Chondrocyte (in vitro differentiated cells): ENCODE measurements around the gene PCDHB11. TPM values are rescaled to one million over a fixed set of nuclear protein-coding genes. Genes with fewer than 3 reads are reported as not detected.
"Not testable (repeated sequence)": the region's sequence is repeated elsewhere in the genome, so short reads cannot be mapped to it uniquely, and the experiment has no call there.

ENCODE experiments used
- DNase-seq: peaks from one replicate; pipeline ENCODE4 v3.0.0; 2021; ENCODE audit warnings: mixed read lengths, low spot score
- H3K27ac Mint-ChIP-seq: one replicate; pipeline ENCODE4 v1.8.0; 2021; ENCODE audit warnings: mild to moderate bottlenecking, moderate library complexity, mixed read lengths; ENCODE audit not compliant: unreplicated experiment
- H3K27me3 Mint-ChIP-seq: 2 replicates; pipeline ENCODE4 v1.8.0; 2021; ENCODE audit warnings: low read depth, mixed read lengths
- H3K36me3 Mint-ChIP-seq: 2 replicates; pipeline ENCODE4 v1.8.0; 2021; ENCODE audit warnings: low read depth, mixed read lengths
- H3K4me1 Mint-ChIP-seq: 2 replicates; pipeline ENCODE4 v1.8.0; 2021; ENCODE audit warnings: low read depth, mild to moderate bottlenecking, mixed read lengths
- H3K4me3 Mint-ChIP-seq: one replicate; pipeline ENCODE4 v1.8.0; 2021; ENCODE audit warnings: mild to moderate bottlenecking, moderate library complexity, mixed read lengths; ENCODE audit not compliant: unreplicated experiment
- H3K9me3 Mint-ChIP-seq: 2 replicates; pipeline ENCODE4 v1.8.0; 2021; ENCODE audit warnings: low read depth, mixed read lengths
- CTCF ChIP-seq: fragments of 200-600 bp; sonication (generic); IDR thresholded peaks from 2 replicates; pipeline ENCODE4 v1.5.0; 2021; ENCODE audit warnings: antibody characterized with exemption, mild to moderate bottlenecking, moderate library complexity
- total RNA-seq: library from RNA; stranded (reverse); gene quantifications from 3 replicates; pipeline ENCODE4 v1.2.1, GENCODE V29; 2021

Gene PCDHB11
- total RNA-seq, 1 donor from 2014 or later = 1.3 TPM

DNA sequence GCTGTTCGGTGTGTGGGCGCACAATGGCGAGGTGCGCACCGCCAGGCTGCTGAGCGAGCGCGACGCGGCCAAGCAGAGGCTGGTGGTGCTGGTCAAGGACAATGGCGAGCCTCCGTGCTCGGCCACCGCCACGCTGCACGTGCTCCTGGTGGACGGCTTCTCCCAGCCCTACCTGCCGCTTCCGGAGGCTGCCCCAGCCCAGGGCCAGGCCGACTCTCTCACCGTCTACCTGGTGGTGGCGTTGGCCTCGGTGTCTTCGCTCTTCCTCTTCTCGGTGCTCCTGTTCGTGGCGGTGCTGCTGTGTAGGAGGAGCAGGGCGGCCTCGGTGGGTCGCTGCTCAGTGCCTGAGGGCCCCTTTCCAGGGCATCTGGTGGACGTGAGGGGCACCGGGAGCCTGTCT lies 19.6 kb upstream of the PCDHB11 start:
- H3K9me3 Mint-ChIP-seq = peaks cover 34% of the 10 kb centered on the region
- H3K36me3 Mint-ChIP-seq = peaks cover 22% of the 10 kb centered on the region
- not testable (repeated sequence) for H3K4me1 Mint-ChIP-seq, H3K27me3 Mint-ChIP-seq, H3K4me3 Mint-ChIP-seq, H3K27ac Mint-ChIP-seq, DNase-seq

GRCh38 chr5:141180313-141180712 lies 19.1 kb upstream of the PCDHB11 start:
- Mint-ChIP-seq H3K4me3 (no peak overlapping the region), H3K9me3 (peaks cover 37% of the 10 kb centered on the region), H3K4me1 (no peaks in the 10 kb centered on the region), H3K27ac (no peak overlapping the region), H3K36me3 (peaks cover 24% of the 10 kb centered on the region), H3K27me3 (no peaks in the 10 kb centered on the region)
- no peak for DNase-seq
- TF ChIP-seq CTCF = no peak

DNA sequence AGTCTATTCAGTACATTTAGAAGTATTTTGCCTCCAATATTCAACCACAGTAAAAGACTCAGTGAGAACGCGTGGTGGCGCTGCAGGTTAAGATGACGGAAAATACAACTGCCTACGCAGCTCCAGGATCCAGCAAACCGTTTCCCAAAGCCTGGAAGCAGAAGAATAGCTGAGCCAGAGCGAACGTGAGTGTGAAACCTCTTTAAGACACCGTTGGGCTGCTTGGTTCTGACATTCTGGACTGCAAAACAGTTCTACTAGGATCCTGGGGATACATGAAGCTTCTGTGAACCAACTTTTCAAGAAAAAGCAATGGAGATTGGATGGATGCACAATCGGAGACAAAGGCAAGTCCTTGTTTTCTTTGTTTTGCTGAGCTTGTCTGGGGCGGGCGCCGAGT lies 17.2 kb upstream of the PCDHB11 start, which contains the start of gene PCDHB16:
Gene PCDHB16, plus strand, starts transcription at position 140 of the 400 bp plus-strand sequence. Its CDS starts 173 bp downstream, at position 313.
- no peaks in the 10 kb centered on the region for H3K27me3 Mint-ChIP-seq
- peaks cover 33% of the 10 kb centered on the region for H3K36me3 Mint-ChIP-seq
- TF ChIP-seq CTCF = peak; percentile 77
- peaks cover 48% of the 10 kb centered on the region for H3K9me3 Mint-ChIP-seq
- H3K4me3 Mint-ChIP-seq = peak within 1 kb of the TSS; percentile 73
- DNase-seq = no peak
- peak within 1 kb of the TSS; percentile 79 for H3K27ac Mint-ChIP-seq
- no peaks in the 10 kb centered on the region for H3K4me1 Mint-ChIP-seq

- H3K4me3 Mint-ChIP-seq = not testable (repeated sequence)
Measured at GRCh38 chr5:141184117-141184855, 15.1 kb upstream of the PCDHB11 start.

GRCh38 chr5:141186897-141187512 lies 12.4 kb upstream of the PCDHB11 start, which contains the start of gene PCDHB9:
Gene PCDHB9, plus strand, starts transcription at chr5:141187161. Its CDS starts 158 bp downstream, at chr5:141187319.
- no peak within 1 kb of the TSS for H3K27ac Mint-ChIP-seq
- no peaks in the 10 kb centered on the region for H3K27me3 Mint-ChIP-seq
- H3K36me3 Mint-ChIP-seq = peaks cover 43% of the 10 kb centered on the region
- no peak for DNase-seq
- no peaks in the 10 kb centered on the region for H3K4me1 Mint-ChIP-seq
- TF ChIP-seq CTCF = peak; percentile 60
- H3K9me3 Mint-ChIP-seq = peaks cover 53% of the 10 kb centered on the region
- peak within 1 kb of the TSS; percentile 44 for H3K4me3 Mint-ChIP-seq

More at GRCh38 chr5:141184117-141184855, 15.1 kb upstream of the PCDHB11 start:
- not testable (repeated sequence) for H3K27me3 Mint-ChIP-seq, H3K4me1 Mint-ChIP-seq, H3K27ac Mint-ChIP-seq, DNase-seq
- Mint-ChIP-seq H3K36me3 (peaks cover 40% of the 10 kb centered on the region), H3K9me3 (peaks cover 58% of the 10 kb centered on the region)

DNA sequence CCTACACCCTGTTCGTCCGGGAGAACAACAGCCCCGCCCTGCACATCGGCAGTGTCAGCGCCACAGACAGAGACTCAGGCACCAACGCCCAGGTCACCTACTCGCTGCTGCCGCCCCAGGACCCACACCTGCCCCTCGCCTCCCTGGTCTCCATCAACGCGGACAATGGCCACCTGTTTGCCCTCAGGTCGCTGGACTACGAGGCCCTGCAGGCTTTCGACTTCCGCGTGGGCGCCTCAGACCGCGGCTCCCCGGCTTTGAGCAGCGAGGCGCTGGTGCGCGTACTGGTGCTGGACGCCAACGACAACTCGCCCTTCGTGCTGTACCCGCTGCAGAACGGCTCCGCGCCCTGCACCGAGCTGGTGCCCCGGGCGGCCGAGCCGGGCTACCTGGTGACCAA lies 10.7 kb upstream of the PCDHB11 start:
- peaks cover 34% of the 10 kb centered on the region for H3K36me3 Mint-ChIP-seq
- H3K4me1 Mint-ChIP-seq, DNase-seq, H3K4me3 Mint-ChIP-seq, H3K27ac Mint-ChIP-seq, H3K27me3 Mint-ChIP-seq: not testable (repeated sequence)
- peaks cover 53% of the 10 kb centered on the region for H3K9me3 Mint-ChIP-seq

DNA sequence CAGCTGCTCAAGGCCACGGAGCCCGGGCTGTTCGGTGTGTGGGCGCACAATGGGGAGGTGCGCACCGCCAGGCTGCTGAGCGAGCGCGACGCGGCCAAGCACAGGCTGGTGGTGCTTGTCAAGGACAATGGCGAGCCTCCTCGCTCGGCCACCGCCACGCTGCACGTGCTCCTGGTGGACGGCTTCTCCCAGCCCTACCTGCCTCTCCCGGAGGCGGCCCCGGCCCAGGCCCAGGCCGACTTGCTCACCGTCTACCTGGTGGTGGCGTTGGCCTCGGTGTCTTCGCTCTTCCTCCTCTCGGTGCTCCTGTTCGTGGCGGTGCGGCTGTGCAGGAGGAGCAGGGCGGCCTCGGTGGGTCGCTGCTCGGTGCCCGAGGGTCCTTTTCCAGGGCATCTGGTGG lies 10.3 kb upstream of the PCDHB11 start:
- not testable (repeated sequence) for H3K4me3 Mint-ChIP-seq, H3K4me1 Mint-ChIP-seq, DNase-seq, H3K27ac Mint-ChIP-seq, H3K27me3 Mint-ChIP-seq
- peaks cover 52% of the 10 kb centered on the region for H3K9me3 Mint-ChIP-seq
- H3K36me3 Mint-ChIP-seq = peaks cover 34% of the 10 kb centered on the region
